Measurements from ENCODE around the gene GPR62.

GPR62 gene

DNA sequence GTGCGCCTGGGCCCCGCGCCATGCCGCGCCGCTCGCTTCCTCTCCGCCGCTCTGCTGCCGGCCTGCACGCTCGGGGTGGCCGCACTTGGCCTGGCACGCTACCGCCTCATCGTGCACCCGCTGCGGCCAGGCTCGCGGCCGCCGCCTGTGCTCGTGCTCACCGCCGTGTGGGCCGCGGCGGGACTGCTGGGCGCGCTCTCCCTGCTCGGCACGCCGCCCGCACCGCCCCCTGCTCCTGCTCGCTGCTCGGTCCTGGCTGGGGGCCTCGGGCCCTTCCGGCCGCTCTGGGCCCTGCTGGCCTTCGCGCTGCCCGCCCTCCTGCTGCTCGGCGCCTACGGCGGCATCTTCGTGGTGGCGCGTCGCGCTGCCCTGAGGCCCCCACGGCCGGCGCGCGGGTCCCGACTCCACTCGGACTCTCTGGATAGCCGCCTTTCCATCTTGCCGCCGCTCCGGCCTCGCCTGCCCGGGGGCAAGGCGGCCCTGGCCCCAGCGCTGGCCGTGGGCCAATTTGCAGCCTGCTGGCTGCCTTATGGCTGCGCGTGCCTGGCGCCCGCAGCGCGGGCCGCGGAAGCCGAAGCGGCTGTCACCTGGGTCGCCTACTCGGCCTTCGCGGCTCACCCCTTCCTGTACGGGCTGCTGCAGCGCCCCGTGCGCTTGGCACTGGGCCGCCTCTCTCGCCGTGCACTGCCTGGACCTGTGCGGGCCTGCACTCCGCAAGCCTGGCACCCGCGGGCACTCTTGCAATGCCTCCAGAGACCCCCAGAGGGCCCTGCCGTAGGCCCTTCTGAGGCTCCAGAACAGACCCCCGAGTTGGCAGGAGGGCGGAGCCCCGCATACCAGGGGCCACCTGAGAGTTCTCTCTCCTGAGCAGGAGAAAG lies 951 bp downstream of the GPR62 start:
- no peak for DNase-seq

DNA sequence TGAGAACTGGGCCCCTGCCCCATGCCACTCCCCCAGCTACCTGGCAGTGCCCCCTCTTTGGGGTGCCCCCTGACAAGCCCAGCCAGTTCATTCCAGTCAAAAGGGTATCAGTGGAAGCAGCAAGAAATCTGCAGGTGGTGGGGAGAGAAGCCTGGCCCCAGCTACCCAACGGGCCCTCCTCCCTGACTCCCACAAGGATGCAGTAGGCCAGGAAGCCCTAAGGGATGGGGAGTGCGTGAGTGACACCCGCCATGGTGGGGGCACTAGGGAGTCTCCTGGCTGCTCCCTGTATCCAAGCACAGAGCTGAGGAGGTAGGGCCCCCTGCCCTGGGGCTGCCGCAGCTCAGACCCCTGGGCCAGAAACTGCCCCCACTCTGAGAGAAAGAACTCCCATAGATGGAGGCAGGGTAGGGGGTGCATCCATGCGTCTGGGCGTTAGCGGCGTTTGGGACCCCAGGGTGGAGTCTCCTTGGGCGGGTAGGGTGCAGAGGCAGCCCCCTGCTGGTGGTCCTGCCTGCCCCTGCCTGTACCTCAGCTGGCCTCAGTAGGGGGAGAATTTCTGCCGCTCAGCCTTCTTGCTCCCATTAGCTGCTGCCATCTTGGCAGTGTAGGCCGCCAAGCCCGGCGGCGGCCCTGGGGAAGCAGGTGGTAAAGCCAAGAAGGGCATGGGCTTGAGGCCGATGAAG lies 2.5 kb downstream of the GPR62 start:
- no peak for DNase-seq

DNA sequence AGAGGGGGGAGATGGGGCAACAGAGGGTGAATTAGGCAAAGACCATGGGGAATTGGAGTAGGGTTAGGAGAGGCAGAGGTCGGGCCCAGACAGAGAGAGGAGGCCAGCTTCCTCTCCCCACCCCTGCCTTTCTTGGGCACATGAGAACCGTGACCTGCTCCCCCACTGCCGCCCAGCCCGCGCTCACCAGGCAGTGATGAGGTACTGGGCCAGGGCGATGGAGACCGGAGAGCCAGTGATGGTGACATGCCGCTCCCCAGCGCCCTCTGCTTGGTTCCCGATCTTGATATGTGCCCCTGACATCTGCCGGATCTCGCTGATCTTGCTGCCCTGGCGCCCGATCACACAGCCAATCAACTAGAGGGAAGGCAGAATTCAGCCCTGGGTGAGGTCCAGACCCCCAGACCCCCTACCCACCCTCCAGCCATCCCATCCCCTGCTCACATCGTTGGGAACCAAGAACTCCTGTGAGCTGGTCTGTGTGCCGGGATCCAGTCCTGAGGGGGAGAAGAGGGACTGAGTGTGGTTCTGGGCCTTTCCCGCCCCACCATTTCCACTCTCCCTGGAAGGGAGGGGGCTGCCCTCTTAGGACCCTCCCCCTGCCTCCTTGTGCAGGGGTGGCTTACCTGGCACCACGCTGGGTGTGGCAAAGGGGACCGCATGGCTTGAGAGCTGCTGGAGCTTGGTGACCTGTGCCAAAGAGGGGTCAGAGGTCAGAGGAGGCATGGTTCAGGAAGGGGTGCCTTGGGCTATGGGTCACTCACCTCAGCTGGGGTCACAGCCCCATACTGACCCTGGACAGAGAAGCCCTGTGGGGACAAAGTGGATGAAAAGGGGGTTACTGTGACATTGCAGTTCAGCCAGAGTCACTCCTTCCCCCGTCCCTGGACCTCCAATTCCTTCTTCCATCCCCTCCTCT lies 3.7 kb downstream of the GPR62 start:
- no peak for DNase-seq

DNA sequence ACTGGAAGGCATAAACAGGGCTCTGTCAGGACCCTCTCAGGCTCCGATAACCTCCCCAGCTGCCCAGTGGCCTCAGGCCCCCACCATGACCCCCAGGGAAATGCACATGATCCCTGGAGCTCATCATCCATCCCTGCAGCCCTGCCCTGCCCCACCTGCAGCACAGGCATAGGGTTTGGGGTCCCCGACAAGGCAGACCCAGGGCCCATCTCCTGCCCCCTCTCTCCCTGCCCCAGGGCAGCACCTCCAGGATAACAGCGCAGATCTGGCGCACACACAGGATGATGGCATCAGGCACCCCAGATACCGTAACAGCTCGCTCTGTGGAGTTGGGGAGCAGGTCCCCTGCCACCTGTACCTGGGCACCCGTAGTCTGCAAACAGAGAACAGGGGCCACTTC lies 4.5 kb downstream of the GPR62 start:
- DNase-seq, result no peak

DNA sequence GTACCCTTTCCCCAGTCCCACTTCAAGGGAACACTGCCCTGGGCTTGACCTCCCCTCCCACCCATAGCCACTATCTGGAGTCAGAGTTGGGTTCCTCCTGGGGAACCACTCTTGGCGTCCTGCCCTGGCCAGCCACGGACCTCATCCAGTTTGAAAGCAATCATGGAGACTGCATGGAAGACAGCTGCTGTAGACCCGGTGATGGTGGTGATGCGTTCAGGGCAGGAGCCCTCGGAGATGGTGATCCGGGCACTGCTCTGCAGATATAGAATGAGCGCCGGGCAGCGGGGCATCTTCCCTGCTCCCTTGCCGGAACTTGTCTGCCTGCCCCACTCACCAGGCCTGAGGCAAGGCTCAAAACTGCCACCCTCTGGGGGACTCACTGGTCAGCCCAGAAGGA lies 5.2 kb downstream of the GPR62 start:
- DNase-seq, result no peak

DNA sequence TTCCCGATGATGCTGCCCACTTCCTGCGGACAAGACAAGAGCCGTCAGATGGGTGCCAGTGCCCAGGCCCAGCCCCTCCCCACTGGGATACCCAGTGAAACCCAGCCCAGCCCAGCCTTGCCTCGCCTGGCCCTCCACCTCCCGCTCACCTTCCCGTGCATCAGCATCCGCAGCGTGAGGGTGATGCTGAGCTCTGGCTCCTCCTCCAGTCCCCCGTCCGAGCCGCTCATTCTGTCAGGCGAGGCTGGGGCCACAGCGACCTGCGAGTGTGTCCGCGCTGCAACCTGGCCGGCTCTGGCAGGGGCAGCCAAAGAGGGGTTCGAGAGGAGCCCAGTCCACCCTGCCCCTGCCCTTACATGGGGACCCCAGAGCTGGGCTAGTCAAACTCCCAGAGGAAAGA lies 5.8 kb downstream of the GPR62 start:
- no peak for DNase-seq

DNA sequence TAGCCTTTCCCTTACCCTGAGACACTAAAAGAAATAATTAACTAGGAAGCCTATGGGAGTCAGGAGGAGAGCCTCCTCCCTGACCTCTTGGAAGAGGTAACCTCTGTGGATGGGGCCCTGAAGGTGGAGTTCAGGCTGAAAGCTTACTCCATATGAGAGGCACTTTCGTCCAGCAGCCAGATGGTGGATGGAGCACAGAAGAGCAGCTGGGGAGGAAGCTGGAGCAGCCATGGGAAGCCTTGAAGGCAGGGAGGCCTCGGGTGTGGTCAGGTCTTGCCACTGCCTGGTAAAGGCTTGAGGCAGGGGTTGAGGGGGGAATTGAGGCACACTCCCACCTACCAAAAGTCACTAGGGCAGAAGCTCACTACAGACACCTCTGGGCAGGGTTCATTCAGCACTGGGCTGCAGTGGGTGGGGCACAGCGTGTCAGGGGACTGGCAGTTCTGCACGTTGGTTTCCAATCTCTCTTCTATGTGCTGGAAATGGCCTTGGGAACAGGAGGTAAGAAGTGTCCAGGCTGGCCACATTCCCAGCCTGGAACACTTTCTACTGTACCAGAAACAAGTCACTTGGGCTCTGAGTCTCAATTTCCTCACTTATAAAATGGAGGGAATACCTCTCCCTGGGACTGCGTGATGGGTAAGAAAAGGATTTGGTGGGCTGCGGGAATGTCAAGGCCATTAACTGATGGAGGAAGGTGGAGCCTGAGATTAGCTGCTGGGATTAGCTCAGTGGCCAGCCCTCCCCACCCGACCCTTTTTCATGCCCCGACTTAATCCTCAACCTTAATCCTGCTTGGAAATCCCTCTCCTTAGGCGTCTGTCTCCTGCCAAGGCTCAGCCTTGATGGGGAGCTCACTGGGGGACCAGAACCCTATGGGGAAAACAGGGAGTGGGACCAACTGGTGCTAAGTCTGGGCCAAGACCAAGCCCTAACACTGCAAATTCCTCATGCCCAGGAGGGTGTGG lies 6.7 kb downstream of the GPR62 start:
- no peak for DNase-seq

DNA sequence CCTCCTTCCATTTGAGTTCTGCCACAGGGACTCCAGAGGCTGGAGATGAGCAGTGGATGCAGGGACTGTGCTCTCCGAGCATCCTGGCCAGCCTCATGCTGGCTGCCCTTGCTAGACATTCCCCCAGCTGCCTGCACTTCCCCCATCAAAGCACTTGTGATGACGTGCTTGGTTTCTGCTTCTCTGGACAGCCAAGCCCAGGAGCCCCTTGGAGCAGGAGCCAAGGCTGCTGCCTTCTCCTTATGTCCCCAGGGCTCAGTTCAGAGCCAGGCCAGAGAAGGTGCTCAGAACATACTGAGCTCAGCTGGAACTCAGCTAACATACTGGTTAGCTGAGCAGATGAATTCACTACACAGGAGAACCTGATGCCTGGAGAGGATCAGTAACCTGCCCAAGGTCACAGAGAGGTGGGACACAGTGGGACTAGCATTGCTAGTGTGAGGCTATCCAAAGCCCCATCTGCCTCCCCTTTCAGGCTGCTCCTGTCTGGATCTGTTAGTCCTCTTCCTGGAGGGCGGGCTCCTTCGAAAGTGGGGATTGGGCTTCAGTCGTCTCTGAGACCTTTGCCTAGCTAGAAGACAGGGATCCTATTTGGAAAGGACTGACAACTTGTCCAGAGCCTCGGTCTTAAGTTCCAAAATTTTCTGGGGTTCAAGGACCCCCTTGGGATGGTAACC lies 7.8 kb downstream of the GPR62 start:
- DNase-seq, result no peak

DNA sequence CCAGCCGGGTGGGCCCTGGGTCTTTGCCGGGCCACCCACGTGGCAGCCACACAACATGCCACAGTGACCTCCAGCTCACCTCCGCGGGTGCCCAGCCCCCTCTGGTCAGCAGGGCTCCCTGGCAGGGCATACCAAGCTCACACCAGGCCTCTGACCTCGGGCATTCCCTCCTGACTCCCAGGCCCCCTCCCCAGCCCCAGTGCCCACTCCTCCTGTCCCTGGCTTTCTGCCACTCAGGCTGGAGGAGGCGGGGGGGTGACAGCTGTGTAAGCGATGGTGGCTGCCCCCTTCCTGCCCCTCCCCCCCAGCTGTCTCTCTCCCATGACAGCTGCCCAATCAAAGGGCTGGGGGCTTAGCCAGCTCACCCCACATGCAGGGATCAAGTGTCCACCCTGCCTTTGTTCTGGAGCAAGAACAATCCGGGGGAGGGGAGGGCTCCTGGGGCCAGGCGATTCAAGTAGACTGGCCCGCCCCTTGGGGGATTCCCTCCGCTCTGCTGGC lies 8.8 kb downstream of the GPR62 start:
- DNase-seq, result no peak

DNA sequence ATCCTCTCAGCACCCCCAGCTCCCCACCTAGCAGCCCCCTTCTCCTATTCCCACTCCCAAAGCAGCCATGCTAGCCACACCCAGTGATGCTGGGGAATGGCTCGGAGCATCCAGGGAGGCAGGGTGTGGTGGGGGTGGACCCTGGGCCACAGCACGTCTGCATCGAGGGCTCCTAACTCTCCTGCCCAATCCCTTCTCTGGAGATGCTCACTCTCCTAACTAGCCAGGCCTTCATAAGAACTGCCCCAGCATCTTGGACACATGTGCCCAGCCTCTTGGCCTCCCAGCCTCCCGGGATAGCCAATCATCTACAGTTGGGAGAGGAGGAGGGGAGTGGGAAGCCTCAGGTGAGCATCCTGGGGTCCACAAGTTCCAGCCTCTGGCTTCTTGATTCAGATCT lies 9.3 kb downstream of the GPR62 start:
- DNase-seq, result no peak

DNA sequence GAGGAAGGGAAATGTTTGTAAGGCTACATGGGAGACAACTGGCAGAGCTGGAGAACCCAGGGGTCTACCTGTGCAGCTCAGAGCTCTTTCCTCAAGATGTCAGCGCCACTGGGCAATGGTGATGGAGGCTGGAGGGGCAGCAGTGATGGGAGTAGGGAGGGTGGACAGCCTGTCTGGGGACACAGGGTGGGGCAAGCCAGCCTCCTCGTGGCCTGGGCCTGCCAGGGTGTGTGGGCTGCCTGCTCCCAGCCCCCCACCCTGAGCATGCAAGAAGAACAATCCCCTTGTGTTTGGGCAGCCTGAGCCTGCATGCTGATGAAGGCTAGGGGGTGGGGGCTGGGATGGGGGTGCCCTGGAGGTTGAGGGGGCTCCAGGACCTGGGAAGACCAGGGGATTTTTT lies 10.8 kb downstream of the GPR62 start:
- no peak for DNase-seq

DNA sequence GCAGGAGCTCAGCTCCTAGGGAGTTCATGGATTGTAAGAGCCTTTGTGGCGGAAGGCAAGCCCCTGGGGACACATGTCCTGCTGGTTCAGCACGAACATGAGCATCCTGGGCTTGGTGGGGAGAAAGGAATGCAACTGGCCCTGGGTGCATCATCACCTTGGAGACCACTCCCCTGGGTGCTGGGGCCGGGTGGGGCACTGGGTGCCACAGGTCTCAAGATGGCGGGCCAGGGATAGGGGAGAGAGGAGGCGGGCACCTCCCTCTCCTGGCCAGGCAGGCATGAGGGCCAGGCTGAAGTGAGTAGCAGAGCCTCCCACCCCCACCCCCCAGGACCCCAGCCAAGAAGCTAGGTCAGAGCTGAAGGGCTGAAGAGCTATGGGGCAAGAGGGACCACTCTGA lies 11.3 kb downstream of the GPR62 start:
- no peak for DNase-seq

DNA sequence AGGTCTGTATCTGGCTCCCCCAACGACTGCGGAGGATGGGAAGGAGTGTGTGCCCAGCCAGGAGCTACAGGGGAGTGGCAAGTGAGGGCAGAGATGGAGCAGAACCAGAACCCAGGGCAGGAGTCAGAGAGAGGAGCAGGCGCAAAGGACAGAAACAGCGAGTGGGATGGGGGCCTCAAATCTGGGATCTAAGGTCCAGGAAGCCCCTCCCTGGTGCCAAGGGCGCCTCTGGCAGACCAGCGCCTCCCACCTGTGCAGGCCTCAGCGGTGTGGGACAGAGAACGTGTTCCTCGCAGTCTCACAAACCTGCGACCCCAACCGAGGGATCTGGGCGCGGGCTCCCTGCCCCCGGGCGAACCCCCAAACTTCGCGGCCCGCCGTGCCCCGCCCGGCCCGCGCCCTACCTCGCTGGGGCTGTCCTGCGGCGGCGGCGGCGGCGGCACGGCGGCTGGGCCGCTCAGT lies 11.8 kb downstream of the GPR62 start:
- no peak for DNase-seq

DNA sequence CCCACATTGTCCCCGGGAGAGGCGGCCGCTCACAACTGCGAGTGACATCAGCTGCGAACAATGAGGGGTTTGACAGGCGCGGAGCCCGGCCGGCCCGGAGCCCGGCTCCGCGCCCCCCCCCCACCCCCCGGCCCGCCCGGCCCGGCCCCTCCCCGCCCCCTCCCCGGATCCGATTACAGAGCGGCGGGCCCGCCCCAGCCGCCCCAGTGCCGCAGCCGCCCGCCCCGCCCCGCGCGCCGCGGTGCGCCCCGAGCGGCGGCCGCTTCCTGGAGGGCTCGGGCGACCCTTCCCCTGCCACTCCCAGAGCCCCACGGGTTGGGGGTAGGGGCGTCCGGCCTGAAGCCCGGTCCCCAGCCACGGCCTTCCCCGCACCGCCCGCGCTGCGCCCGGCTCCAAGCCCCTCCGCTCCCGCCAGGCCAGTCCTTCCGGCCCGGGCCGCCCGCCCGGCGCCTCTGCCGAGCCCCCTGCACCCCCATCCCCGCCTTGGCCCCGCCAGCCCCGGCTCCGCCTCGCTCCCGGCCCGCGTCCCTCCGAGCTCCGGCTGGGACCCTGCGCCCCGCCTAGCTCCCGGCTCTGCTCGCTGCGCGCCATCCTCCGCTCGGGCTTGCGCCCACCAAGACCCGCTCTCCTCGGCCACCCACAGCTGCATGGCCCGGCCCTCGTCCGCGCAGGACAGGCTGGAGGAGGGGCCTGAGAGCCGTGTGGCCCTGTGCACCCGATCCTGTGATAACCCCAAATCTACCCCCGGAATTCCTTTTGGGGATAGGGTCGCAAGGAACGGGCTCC lies 12.4 kb downstream of the GPR62 start, which contains the start of gene PCBP4:
TSS of gene PCBP4 (minus strand) at position 71 of the 786 bp plus-strand sequence. CDS start 6,214 bp downstream, outside the sequence.
- no peak for DNase-seq

DNA sequence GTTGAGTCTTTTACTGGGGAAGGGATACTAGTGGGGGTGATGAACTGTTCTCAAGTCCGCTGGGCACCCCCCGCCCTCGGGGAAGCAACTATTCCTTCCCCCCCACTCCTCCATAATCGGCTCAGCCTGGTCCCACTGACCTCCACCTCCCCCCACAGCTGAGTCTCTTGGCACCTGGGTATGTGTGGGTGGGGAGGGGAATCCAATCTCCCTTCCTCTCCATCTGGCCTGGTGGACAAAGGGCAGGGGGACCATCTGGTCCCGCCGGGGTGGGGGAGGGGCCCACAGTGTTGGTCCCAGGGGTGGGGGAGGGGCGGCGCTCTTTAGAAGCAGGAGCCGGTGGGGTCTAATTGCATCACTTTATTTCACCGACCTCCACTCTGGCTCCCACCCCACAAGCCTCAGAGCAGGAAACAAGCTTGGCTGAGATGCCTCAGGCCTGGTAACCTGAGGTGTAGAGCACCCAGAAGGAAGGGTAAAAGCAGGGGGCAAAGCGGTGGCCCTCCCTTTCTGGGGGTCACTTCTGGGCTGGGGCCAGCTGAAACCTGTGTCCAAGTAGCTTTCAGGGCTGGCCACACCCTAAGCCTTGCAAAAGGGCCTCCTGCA lies 13.1 kb downstream of the GPR62 start:
- no peak for DNase-seq

DNA sequence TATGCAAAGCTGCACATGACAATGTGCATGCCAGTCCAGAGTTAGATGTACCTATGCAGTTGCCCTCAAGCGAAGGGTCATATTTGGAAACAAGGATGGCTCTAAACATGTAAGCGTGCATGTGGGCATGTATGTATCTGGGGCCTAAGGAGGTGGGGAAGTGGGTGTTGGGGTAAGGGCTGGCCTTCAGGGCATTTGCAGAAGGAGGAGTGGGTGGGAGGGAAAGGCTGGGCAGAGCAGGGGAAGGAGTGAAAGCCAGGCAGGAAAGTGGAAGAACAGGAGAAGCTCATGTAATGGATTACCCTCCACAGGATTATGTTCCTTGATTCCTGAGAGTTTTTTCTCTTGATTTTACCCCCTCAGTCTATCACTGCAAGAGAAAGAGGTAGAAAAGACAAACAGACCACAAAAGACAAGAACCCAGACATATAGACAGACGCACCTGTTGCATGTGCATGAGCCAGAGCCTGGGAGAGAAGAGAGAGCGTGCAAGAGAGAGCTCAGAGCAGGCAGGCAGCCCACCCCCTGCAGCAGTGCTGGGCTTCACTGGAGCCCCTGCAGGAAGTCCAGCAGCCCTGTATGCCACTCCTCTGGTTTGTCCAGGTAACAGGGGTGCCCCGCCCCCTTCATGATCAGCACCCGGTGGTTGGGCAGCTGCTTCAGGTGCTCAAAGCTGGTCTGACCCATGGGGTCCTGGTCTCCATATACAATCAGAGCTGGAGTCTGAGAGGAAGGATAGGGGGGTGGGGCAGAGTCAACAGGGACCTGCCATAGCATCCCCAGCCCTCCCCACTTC lies 13.9 kb downstream of the GPR62 start:
- DNase-seq, result no peak

DNA sequence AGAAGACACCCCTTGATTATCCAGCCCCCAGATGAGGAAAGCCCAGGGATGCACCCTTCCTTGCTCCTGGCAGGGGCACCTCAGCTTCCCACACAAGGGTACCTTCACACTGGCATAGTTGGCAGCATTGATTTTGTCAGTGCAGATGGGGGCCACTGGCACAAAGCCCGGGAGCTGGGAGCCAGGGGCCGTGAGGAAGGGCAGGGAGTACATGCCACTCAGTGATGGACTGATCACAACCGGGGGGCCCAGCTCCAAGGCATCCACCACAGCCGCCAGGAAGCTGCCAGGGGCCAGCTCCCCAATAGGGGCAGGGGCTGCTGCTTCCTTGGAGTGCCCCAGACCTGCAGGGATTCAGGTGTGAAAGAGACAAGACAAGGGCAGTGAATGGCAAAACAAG lies 14.7 kb downstream of the GPR62 start:
- DNase-seq, result no peak

DNA sequence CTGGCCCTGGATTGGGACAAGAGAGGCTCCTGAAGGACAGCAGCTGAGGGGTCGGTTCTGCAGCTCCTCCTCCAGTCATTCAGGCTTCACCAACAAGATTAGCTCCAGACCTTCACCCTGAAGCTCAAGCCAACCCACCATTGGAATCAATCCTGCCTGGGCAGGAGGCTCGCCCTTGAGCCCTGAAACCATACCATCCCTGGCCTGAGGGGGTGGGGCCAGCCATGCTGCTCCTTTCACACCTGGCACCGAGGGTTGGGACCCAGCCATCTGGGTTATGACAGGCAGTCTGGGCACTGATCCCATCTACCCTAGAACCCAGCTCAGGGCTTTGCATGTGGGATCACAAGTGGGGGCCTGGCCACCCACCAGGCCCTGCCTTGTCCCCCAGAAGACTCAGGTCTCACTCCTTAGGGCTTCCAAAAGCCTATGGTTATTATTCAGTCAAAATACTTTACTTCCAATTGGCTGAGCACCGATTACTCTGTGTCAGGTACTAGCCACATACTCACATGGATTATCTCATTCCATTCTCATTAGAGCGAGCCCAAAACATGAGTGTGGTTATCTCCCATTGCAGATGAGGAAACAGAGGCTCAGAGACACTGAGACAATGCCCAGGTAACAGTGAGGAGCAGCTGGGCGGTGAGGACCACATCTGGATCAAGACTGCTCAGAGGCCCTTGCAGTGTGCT lies 15.6 kb downstream of the GPR62 start:
- DNase-seq, result no peak

All from SW 1271 (cell line).